OCI-LY1 (cell line): ENCODE results near the gene UBE2G2.

ENCODE experiments used
- CTCF ChIP-seq: fragments of 200-600 bp; sonication (generic), shearing (Covaris generic); IDR thresholded peaks from 2 replicates; pipeline ENCODE4 v1.5.1; 2017; ENCODE audit warnings: mild to moderate bottlenecking, antibody characterized with exemption, low read length, moderate library complexity, mixed read lengths
- EZH2 ChIP-seq: fragments of 200-600 bp; sonication (generic), shearing (Covaris generic); IDR thresholded peaks from 2 replicates; pipeline ENCODE4 v1.8.0; 2017; ENCODE audit warnings: borderline replicate concordance, mixed run types, mild to moderate bottlenecking, antibody characterized with exemption, low read length, moderate library complexity, mixed read lengths

- no peak for TF ChIP-seq CTCF
- no peak for TF ChIP-seq EZH2
Measured at GRCh38 chr21:44722731-44723130, 78.9 kb downstream of the UBE2G2 start.
